HG03066 (cell line): Measurements from ENCODE around the gene HIPK1.
"Not testable (repeated sequence)": the region's sequence is repeated elsewhere in the genome, so short reads cannot be mapped to it uniquely, and the experiment has no call there.

ENCODE experiments used
- ATAC-seq: cut with Tn5 transposase; IDR thresholded peaks from one replicate; pipeline ENCODE4 v1.9.1; 2021; ENCODE audit warnings: low read depth; ENCODE audit not compliant: unreplicated experiment

Gene HIPK1

DNA sequence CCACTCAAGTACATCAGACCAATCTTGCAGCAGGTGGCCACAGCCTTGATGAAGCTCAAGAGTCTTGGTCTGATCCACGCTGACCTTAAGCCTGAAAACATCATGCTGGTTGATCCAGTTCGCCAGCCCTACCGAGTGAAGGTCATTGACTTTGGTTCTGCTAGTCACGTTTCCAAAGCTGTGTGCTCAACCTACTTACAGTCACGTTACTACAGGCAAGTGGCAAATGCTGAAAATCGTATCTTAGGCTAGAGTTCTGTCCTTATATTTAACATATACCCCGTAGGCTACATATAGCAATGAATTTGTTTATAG is 12.1 kb downstream of the HIPK1 start:
- no peak for ATAC-seq

DNA sequence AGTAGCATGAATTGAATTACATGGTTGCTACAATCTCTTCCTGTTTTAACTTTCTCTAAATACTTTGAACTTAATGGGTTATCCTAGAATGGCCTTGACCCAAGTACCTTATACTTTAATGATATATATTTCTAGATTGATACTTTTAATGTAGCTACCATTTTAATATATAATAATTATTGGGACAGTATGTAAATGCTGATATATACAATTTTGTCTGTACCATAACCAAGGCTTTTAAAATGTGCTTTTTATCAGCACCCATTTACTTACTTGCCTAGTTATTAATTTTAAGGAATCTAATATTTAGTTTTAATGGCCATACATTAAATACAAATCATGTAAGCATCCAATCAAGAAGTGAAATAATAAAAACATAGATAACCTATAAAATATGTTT is 13.4 kb downstream of the HIPK1 start:
- ATAC-seq = no peak

DNA sequence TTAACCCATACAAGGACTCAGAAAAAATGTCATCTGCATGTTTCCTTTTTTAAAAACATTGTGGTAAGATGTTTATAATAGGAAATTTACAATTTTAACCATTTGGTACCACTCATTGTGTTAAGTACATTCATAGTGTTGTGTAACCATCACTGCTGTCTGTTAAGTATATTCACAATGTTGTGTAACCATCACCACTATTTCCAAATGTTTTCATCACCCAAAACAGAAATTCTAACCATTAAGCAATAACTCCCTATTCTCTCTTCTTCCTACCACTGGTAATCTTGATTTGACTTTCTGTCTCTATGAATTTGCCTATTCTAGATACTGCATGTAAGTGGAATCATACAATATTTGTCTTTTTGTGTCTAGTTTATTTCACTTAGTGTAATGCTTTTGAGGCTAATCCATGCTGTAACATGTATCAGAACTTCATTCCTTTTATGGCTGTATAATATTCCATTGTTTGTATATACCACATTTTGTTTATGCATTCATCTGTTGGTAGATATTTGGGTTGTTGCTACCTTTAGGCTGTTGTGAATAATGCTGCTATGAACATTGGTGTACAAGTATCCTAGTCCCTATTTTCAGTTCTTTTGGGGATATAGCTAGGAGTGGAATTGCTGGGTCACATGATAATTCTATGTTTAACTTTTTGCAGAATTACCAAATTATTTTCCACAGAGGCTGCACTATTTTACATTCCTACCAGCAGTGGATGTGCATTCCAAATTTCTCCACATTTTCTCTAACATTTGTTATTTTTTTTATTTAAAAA is 14.1 kb downstream of the HIPK1 start:
- no peak for ATAC-seq

DNA sequence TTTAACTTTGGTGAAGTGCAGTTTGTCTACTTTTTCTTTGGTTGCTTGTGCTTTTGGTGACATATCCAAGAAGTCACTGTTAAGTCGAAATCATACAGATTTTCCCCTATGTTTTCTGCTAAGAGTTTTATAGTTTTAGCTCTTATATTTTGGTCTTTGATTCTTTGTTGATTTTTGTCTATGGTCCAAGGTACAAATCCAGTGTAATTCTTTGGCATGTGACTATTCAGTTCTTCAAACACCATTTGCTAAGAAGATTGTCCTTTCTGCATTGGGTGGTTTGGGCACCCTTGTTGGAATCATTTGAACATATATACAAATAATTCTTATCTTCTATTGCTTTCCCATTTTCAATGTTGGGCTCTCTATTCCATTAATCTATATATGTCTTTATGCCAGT is 16.2 kb downstream of the HIPK1 start:
- ATAC-seq = no peak

DNA sequence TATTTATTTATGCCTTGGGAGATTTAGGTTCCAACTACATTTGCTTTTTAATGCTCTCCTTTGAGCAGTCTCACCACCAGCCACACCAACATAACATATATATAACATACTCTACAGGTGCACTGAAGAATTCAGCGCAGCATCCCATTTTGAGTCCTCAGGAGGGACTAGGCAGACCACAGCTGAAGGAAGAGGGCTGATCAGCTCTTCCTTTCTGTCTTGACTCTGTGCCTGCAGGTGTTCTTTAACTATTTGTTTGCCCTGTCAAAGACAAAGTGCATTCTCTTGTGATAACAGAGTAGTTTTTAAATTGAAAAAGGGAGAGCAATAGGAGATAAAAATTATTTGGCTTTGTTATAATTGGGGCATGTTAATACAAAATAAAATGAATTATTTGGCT is 17.0 kb downstream of the HIPK1 start:
- ATAC-seq = no peak

DNA sequence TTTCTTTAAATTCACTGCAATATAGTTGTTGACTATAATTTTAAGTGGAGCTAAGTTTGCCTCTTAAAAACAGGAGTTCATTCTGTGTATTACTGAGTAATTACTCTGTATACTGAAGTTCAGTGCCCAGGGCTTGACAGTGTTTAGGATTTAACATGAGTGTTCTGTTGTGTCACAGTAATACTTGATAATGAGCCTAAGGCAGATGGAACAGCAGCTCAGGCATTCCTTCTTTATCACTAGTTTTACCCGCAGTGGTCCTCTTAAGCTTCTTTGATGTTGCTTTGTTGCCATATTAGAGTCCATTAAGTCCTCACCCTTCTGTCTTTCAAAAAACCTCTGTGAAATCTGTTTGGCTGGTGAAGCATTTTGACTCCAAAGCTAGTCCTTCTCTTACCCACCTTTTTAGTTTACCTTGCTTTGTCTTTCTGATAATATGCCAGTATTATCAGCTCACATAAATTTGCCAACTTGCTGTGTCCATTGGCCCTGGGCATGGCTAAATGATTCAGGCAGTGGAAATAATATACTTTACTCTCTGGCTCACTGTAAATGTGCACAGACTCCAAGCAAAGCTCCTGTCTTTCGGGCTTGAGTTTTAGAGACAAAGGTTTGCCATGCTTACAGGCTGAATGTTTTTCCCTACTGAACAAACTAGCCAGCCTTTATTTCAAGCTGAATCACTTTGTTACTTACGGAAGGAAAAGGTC is 17.7 kb downstream of the HIPK1 start:
- no peak for ATAC-seq

DNA sequence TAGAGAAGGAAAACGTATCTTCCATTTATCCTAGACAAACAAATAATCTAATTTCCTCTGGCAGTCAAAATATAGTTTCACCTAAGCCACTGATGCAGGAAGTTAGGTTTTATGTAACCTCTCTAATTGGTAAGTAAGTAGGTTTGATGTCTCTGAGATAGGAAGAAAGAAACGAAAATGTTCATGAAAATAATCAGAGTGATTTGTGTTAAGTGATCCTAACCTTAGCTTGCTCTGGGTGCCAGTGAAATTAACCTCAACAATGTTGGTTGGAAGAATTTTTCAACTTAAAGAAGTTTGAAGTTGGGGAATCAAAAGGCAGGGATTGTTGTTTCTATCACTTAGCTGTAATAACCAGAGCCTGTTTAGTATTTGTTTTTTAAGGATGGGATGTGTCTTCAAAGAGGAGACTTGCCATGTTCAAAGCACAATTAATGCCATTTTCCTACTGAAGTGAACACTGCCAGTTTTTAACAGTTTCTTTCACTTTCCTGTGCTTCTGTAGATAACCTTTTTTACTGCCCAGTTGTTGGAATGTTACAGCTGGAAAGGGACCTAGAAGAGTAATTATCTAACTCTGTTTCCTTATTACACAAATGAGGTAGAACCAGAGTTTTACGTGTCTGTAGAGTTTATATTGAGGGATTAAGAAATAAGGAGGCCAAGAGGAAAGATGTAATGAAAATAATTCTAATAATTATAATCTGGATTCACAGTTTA is 18.4 kb downstream of the HIPK1 start:
- no peak for ATAC-seq

DNA sequence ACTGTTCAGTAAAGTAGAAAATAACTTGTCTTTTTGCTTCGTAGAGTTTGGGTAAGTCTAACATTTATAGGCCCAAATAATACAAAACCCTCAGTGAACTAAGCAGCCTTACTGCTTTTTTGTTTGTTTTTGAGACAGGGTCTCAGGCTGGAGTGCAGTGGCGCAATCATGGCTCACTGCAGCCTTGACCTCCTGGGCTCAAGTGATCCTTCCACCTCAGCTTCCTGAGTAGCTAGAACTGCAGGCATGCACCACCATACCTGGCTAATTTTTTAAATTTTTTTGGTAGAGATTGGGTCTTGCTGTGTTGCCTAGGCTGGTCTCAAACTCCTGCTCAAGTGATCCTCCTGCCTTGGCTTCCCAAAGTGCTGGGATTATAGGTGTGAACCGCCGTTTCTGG is 19.0 kb downstream of the HIPK1 start:
- ATAC-seq = not testable (repeated sequence)

DNA sequence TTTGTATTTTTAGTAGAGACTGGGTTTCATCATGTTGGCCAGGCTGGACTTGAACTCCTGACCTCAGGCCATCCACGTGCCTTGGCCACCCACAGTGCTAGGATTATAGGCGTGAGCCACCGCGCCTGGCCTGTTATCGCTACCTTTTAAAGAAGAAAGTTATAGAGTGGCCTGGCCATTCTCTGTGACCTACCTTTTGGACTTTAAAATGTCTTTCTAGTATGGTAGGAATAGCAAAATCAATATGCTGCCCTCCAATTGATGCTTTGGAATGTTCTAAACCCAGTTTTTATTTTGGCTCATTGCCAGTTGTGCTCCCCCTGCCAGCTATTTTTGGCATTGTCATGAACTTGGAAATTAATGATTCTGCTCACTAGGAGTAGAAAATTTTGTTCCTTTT is 19.9 kb downstream of the HIPK1 start:
- no peak for ATAC-seq

DNA sequence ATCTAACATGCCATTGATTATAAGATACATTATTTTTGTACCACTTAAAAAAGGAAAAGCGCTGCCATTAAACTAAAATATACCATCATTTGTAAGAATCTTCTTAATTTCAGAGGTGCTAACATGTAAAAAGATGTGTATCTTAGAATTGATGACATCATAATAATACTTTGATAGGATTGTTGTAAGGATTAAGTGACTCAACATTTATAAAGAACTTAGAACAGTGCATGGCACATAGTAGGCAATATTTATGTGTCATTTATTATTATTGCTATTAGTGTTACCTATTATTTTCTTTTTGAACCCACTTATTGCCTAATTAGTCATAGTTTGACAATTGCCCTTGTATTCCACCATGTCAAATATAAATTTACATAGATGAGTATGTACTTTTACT is 21.8 kb downstream of the HIPK1 start:
- no peak for ATAC-seq

DNA sequence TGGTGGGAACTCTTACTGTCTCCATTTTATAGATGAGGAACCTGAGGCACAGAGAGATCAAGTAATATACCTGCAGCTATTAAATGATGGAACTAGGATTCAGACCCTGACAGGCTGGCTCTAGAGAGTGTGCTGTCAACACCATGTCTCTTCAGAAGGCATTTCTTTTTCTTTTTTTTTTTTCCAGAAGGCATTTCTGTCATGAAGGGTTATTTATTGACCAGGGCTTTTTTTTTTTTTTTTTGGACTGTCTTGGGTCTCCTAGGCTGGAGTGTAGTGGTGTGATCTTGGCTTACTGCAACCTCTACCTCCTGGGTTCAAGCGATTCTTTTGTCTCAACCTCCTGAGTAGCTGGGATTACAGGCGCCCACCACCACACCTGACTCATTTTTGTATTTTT is 22.6 kb downstream of the HIPK1 start:
- no peak for ATAC-seq

DNA sequence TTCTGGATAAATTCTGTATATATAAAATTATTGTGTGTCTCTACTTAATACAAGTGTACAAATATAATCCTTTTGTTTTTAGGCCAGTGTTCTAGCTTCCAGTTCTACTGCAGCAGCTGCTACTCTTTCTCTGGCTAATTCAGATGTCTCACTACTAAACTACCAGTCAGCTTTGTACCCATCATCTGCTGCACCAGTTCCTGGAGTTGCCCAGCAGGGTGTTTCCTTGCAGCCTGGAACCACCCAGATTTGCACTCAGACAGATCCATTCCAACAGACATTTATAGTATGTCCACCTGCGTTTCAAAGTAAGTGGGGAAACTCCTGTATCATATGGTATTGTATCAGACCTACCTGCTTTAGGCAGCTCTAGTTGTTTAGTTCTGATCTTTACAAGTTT is 28.9 kb downstream of the HIPK1 start:
- no peak for ATAC-seq

DNA sequence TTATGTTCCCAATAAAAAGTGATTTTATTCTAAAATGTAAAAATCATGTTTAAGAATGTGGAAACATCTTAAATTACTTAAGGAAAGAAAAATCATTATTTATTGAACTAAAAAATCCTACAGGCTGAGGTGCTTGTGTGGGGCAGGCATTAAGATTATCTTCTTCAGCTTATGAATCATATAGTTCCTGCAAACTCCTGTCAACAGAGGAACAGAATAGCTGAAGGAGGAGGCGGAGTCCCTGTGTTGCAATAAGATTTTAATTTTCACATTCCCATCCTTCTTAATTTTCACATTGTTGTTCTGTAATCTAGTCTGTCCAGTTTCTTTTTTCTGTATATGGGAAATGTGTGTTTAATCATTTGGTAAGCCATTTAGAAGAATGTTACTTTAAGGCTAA is 29.6 kb downstream of the HIPK1 start:
- no peak for ATAC-seq

DNA sequence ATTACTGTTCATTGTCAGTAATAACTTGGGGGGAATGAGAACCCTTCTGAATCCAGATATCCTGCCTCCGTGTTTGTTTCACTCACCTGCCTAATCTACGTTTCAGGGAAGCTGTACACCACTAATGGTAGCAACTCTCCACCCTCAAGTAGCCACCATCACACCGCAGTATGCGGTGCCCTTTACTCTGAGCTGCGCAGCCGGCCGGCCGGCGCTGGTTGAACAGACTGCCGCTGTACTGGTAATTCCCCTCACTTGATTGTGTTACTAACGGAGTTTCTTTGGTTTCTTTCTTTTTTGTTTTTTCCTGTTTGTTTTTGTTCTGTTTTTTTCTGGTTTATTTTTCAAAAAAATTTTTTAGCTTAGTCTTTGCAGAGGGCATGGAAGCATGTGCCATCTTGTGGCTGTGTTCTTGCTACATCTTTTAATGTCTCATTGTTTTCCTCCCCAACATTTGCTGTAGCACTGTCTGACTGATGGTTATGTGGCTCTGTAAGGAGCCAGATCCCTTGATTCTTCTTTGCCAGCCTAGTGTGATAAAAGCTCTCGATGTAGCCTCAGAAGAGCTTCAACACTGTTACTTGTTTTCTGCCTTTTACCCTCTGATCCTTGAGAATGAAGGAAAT is 34.3 kb downstream of the HIPK1 start:
- no peak for ATAC-seq

DNA sequence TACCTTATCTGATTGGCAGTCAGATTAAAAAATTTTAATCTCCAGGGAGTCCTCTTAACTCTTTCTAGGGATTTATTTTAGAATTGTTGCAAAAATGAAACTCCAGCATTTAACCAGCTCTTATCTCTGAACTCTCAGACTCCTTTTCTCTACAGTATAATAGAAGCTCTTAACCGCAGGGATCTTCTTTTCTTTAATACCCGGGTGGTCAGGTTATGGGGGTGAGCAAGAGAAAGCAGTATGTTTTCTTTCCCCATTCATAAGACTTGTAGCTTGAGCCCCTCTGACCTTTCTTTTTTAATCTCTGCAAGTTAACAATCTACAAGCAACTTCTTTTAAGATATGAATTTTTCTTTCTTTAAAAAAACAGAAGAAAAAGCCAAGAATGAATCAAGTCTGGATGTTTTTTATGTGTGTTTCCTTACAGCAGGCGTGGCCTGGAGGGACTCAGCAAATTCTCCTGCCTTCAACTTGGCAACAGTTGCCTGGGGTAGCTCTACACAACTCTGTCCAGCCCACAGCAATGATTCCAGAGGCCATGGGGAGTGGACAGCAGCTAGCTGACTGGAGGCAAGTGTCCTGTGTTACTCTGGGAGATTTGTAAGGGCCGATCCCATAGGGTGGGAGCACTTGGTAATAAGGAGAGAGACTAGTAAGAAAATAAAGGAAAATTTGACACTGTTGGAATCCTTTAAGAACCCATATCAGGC is 36.7 kb downstream of the HIPK1 start:
- no peak for ATAC-seq

DNA sequence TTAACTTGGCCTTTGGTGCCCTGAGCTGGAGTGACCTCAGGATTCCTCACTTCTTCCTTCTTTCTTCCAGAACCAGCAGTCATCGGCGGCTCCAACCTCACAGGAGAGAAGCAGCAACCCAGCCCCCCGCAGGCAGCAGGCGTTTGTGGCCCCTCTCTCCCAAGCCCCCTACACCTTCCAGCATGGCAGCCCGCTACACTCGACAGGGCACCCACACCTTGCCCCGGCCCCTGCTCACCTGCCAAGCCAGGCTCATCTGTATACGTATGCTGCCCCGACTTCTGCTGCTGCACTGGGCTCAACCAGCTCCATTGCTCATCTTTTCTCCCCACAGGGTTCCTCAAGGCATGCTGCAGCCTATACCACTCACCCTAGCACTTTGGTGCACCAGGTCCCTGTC is 43.8 kb downstream of the HIPK1 start:
- ATAC-seq = no peak

DNA sequence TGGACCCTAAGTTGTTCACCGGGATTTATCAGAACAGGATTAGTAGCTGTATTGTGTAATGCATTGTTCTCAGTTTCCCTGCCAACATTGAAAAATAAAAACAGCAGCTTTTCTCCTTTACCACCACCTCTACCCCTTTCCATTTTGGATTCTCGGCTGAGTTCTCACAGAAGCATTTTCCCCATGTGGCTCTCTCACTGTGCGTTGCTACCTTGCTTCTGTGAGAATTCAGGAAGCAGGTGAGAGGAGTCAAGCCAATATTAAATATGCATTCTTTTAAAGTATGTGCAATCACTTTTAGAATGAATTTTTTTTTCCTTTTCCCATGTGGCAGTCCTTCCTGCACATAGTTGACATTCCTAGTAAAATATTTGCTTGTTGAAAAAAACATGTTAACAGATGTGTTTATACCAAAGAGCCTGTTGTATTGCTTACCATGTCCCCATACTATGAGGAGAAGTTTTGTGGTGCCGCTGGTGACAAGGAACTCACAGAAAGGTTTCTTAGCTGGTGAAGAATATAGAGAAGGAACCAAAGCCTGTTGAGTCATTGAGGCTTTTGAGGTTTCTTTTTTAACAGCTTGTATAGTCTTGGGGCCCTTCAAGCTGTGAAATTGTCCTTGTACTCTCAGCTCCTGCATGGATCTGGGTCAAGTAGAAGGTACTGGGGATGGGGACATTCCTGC is 46.2 kb downstream of the HIPK1 start:
- ATAC-seq = no peak

DNA sequence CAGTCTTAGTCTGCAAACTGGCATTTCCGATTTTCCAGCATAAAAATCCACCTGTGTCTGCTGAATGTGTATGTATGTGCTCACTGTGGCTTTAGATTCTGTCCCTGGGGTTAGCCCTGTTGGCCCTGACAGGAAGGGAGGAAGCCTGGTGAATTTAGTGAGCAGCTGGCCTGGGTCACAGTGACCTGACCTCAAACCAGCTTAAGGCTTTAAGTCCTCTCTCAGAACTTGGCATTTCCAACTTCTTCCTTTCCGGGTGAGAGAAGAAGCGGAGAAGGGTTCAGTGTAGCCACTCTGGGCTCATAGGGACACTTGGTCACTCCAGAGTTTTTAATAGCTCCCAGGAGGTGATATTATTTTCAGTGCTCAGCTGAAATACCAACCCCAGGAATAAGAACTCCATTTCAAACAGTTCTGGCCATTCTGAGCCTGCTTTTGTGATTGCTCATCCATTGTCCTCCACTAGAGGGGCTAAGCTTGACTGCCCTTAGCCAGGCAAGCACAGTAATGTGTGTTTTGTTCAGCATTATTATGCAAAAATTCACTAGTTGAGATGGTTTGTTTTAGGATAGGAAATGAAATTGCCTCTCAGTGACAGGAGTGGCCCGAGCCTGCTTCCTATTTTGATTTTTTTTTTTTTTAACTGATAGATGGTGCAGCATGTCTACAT is 47.6 kb downstream of the HIPK1 start:
- no peak for ATAC-seq

DNA sequence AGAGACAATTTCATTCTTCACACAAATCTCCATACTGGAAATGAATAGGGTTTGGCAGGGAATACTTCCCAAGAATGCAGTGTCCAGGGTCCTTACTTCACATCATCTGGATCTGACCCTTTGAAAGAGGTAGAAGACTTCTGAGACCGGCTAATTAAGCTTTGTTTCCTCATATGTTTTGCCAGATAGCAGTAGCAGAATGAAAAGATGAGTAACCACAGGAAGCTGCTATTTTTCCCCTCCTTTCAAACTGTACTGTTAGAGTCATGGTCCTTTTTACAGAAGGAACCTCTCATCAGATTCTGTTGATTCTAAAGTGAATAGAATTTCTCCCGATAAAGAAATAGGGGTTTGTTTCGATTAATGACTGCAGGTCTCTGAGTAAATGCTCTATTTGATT is 48.8 kb downstream of the HIPK1 start:
- no peak for ATAC-seq
